K562 (cell line): ENCODE data around the gene SSBP2. TPM values are rescaled to one million over a fixed set of nuclear protein-coding genes. Genes with fewer than 3 reads are reported as not detected.

Experiments used
- ATAC-seq: fragments of 200-7000 bp; cut with Tn5 transposase; 3 replicates; pipeline ENCODE4 v1.9.1; 2020; ENCODE audit warnings: moderate library complexity
- BruUV-seq: library from RNA; stranded (reverse); fragments of 400-500 nt; replicated peaks from 2 replicates; lab custom pipeline; 2021; lab: Mats Ljungman, UMichigan
- CTCF ChIA-PET: fragments of 300-600 bp; formaldehyde crosslinking; extraction: SDS; loops from one replicate; lab custom pipeline; 2021; ENCODE audit warnings: low intra/inter-chr PET ratio; lab: Yijun Ruan, JAX
- POLR2A ChIA-PET: fragments of 300-600, 350-650 bp; sonication (Branson Sonifier 250); formaldehyde crosslinking; extraction: SDS; loops from one replicate; lab custom pipeline; 2021; ENCODE audit warnings: antibody characterized with exemption, inconsistent platforms; lab: Yijun Ruan, JAX
- DNase-seq, 4 experiments: peaks; one replicate each; pipeline versions ENCODE4 v3.0.0 to v3.0.0-alpha.2; 2011 to 2018; ENCODE audit warnings: low spot score in 3 of 4, mixed read lengths in 3 of 4; ENCODE audit errors: extremely low read depth in 1 of 4
- FAIRE-seq: peaks from 2 replicates; lab custom pipeline; 2011; peaks lifted over from hg19 to GRCh38; lab: Jason Lieb, UNC
- H2AFZ ChIP-seq: 2 replicates; pipeline ENCODE4 v1.6.0; 2011; ENCODE audit warnings: low read depth, low read length, control low read depth, inconsistent platforms
- H3K27ac ChIP-seq: fragments of 200-600 bp; 3 replicates; pipeline ENCODE4 v1.8.0; 2011; ENCODE audit warnings: low read depth, mild to moderate bottlenecking, control low read depth, inconsistent platforms, low read length, moderate library complexity, mixed read lengths; ENCODE audit errors: extremely low read depth
- H3K27me3 ChIP-seq, 2 experiments: fragments of 300-600 bp in 1 of 2; 2 replicates in 1 of 2; 3 replicates in 1 of 2; pipeline versions ENCODE4 v1.6.0 to v1.8.0; 2011; ENCODE audit warnings: inconsistent platforms in 2 of 2, low read length in 2 of 2, mild to moderate bottlenecking in 1 of 2, mixed read lengths in 1 of 2, moderate library complexity in 1 of 2; ENCODE audit not compliant: control insufficient read depth in 2 of 2, insufficient read depth in 2 of 2
- H3K36me3 ChIP-seq: fragments of 300-600 bp; 3 replicates; pipeline ENCODE4 v1.8.0; 2011; ENCODE audit warnings: mild to moderate bottlenecking, low read length, inconsistent platforms; ENCODE audit not compliant: control insufficient read depth, insufficient read depth
- H3K4me1 ChIP-seq, 2 experiments: fragments of 200-600 bp in 1 of 2; replicated peaks in 1 of 2; 2 replicates in 1 of 2; 3 replicates in 1 of 2; pipeline versions ENCODE4 v1.5.1 to v1.8.0; 2011; ENCODE audit warnings: inconsistent platforms in 2 of 2, low read length in 2 of 2, mild to moderate bottlenecking in 1 of 2, mixed read lengths in 1 of 2, moderate library complexity in 1 of 2; ENCODE audit not compliant: control insufficient read depth in 2 of 2, insufficient read depth in 2 of 2
- H3K4me2 ChIP-seq: 2 replicates; pipeline ENCODE4 v1.6.1; 2011; ENCODE audit warnings: low read length, control low read depth, inconsistent platforms, mixed read lengths; ENCODE audit not compliant: insufficient read depth
- H3K4me3 ChIP-seq: fragments of 200-600 bp; sonication (generic), shearing (Covaris generic); 2 replicates; pipeline ENCODE4 v1.5.1; 2016; ENCODE audit warnings: control low read depth, inconsistent platforms
- H3K79me2 ChIP-seq: fragments of 200-600 bp; 3 replicates; pipeline ENCODE4 v1.8.0; 2011; ENCODE audit warnings: low read length, inconsistent platforms; ENCODE audit not compliant: control insufficient read depth, insufficient read depth
- H3K9ac ChIP-seq, 2 experiments: 2 replicates each; pipeline versions ENCODE4 v1.6.0 to v1.6.1; 2011; ENCODE audit warnings: low read depth in 2 of 2, low read length in 2 of 2, control low read depth in 1 of 2, inconsistent platforms in 1 of 2, mild to moderate bottlenecking in 1 of 2, mixed read lengths in 1 of 2; ENCODE audit not compliant: insufficient read depth in 1 of 2
- H3K9me1 ChIP-seq: one replicate; pipeline ENCODE4 v1.6.0; 2011; ENCODE audit warnings: inconsistent platforms, mild to moderate bottlenecking, low read length, moderate library complexity; ENCODE audit not compliant: control insufficient read depth, insufficient read depth
- H3K9me3 ChIP-seq: replicated peaks from 2 replicates; pipeline ENCODE4 v1.5.1; 2011; ENCODE audit warnings: low read depth, low read length, inconsistent platforms; ENCODE audit not compliant: control insufficient read depth, insufficient read depth
- H4K20me1 ChIP-seq: replicated peaks from 2 replicates; pipeline ENCODE4 v1.6.1; 2011; ENCODE audit warnings: low read length, inconsistent platforms, mixed read lengths; ENCODE audit not compliant: control insufficient read depth, insufficient read depth
- EZH2 ChIP-seq: IDR thresholded peaks from 2 replicates; pipeline ENCODE4 v1.6.1; 2012; ENCODE audit warnings: low read depth, mild to moderate bottlenecking, inconsistent platforms, low read length, borderline replicate concordance
- ZBTB33 ChIP-seq: sonication (generic); formaldehyde crosslinking; IDR thresholded peaks from 2 replicates; pipeline ENCODE4 v1.8.1; 2023; ENCODE audit warnings: mild to moderate bottlenecking, missing genetic modification reagents
- ZNF165 ChIP-seq: fragments of 250-450 bp; sonication (Bioruptor Pico); IDR thresholded peaks from 2 replicates; pipeline ENCODE4 v1.4.0; 2020; ENCODE audit warnings: borderline replicate concordance
- WGBS: fragments of 100-300 bp; shearing (Covaris generic); methylation state at CpG from one replicate; pipeline ENCODE4 v1.1.6; 2016; ENCODE audit warnings: low coverage, mixed read lengths; ENCODE audit not compliant: insufficient coverage; ENCODE audit errors: missing lambda C conversion rate; 5-methylcytosine and 5-hydroxymethylcytosine counted together
- in situ Hi-C: fragments of 300-500 bp; cut with MboI; formaldehyde crosslinking; loops from 4 replicates; pipeline ENCODE4 v1.15.0; 2018; ENCODE audit warnings: inconsistent platforms, mixed read lengths
- intact Hi-C: fragments of 100-400 bp; cut with micrococcal nuclease; formaldehyde crosslinking; loops from 2 replicates; pipeline ENCODE4 v1.14.2; 2022
- polyA plus RNA-seq, 8 experiments: library from polyadenylated mRNA; depleted of rRNA in 4 of 8; stranded (reverse) in 5 of 8; unstranded in 3 of 8; fragments of >200 nt; fragmentation: Nextera tagmentation in 2 of 8; fragmentation: Illumina TruSeq in 1 of 8; extraction: Ambion mirVana in 2 of 8; extraction: Trizol in 1 of 8; gene quantifications; 2 replicates each; pipeline versions ENCODE4 v1.2.1 to v1.2.3, GENCODE V29; 2011 to 2014; ENCODE audit warnings: inconsistent platforms in 1 of 8, missing spikeins in 1 of 8
- total RNA-seq, 7 experiments: library from RNA; depleted of rRNA in 6 of 7; stranded (reverse); fragments of >200 nt in 6 of 7; fragmentation: Illumina TruSeq in 2 of 7; extraction: Trizol in 2 of 7; gene quantifications; 2 replicates each; pipeline versions ENCODE4 v1.2.1 to v1.2.3, GENCODE V29; 2011 to 2021; ENCODE audit warnings: low replicate concordance in 1 of 7
- TF ChIP-seq, protein P1 (sequence below), 2 experiments: fragments of 200-800 bp in 1 of 2; sonication (Bioruptor generic) in 1 of 2; sonication (generic) in 1 of 2; formaldehyde crosslinking in 1 of 2; IDR thresholded peaks in 1 of 2; conservative IDR thresholded peaks in 1 of 2; 2 replicates each; pipeline versions ENCODE4 v1.5.0 to v1.6.1; 2016 to 2020; ENCODE audit warnings: missing compliant biosample characterization in 1 of 2, missing genetic modification characterization in 1 of 2, missing genetic modification reagents in 1 of 2

The SSBP2 gene
- total and polyA plus RNA-seq, 9 of the 15 experiments (the other 6 are each of a cell fraction or from before 2014, with no cell fraction given): 22.3 to 133 (median 42.1) TPM

- no peaks in the 10 kb centered on the region for H3K9me1 ChIP-seq
- intact Hi-C loops: no loop called here
- H3K79me2 ChIP-seq: no peaks in the 10 kb centered on the region
- no peak overlapping the region for H3K4me2 ChIP-seq
- H4K20me1 ChIP-seq: no peaks in the 10 kb centered on the region
- H3K27me3 ChIP-seq: no peaks in the 10 kb centered on the region
- H2AFZ ChIP-seq: no peak overlapping the region
- H3K4me1 ChIP-seq: no peaks in the 10 kb centered on the region
- in situ Hi-C loops: no loop called here
- ChIA-PET CTCF (no interaction called here), POLR2A (interaction anchor here (0.6 to 1.1 kb wide), 2 partner anchors 14 to 731 kb away, joined by 3 read pairs; partner anchors contain the start of gene RPS23)
- no peaks in the 10 kb centered on the region for H3K9me3 ChIP-seq
- H3K36me3 ChIP-seq: peaks cover 2% of the 10 kb centered on the region; the same call in 1 of the 3 replicates
- H3K27ac ChIP-seq: no peak overlapping the region
- ATAC-seq: no peak
- 97% methylated on average over 3 of the region's 3 CpGs for WGBS
- TF ChIP-seq EZH2 (no peak), ZBTB33 (CRISPR knock-in tag) (peak; percentile 25; the same call in 1 of the 2 replicates), ZNF165 (CRISPR knock-in tag) (no peak)
- TF ChIP-seq, protein P1, sequence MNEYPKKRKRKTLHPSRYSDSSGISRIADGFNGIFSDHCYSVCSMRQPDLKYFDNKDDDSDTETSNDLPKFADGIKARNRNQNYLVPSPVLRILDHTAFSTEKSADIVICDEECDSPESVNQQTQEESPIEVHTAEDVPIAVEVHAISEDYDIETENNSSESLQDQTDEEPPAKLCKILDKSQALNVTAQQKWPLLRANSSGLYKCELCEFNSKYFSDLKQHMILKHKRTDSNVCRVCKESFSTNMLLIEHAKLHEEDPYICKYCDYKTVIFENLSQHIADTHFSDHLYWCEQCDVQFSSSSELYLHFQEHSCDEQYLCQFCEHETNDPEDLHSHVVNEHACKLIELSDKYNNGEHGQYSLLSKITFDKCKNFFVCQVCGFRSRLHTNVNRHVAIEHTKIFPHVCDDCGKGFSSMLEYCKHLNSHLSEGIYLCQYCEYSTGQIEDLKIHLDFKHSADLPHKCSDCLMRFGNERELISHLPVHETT (CRISPR knock-in tag; conservative IDR thresholded peaks at IDR 0.05 in 1 of 2, IDR thresholded peaks at IDR 0.05 in 1 of 2): no peak
- no peak overlapping the region for H3K9ac ChIP-seq
- no peak for DNase-seq
- no TSS peak for BruUV-seq
- no peak overlapping the region for H3K4me3 ChIP-seq
- FAIRE-seq: no peak
Observed at GRCh38 chr5:81547001-81547400, 203.9 kb downstream of the SSBP2 start.
